Measurements from ENCODE around the gene PERM1.

DNA sequence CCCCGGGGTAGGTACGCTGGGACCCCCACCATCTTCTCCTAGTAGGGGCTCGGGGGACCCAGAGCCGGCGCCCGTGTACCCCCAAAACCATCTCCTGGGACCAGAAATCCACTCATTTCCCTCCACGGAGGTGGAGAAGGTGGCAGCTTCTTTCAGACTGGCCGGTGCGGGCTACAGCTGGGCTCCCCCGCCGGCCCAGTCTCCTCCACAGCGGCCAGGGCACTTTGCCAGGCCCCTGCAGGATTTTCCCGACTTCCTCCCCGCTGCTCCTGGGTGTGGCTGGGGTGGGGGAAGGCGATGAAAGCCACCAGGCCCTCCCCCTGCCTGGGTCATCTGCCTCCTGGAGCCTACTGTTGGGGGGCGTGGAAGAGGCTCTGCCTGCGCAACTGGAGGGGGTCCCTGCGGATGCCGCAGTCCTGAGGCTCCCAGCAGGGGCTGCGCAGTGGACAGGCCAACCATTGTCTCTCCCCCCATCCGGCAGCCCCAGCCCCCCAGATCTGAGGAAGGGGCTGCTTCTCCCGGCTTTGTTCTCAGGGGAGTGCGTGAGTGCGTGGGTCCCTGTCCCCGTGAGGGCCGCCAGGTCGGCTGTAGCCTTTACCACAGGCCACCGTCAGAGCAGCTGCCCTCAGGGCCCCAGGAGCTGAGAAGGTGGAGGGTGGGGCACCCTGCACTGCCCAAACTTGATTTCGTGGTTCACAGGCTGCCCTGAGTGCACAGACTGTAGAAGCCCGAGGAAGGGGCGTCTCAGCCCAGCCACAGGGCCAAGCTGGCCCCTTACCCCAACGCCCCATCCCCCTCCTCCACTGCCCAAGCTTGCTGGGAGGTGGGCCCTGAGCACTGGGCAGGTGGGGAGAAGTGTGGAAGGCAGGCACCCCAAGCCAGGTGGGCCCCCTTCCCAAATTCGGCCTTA lies 39.4 kb upstream of the PERM1 start:
- TF ChIP-seq, protein P1, sequence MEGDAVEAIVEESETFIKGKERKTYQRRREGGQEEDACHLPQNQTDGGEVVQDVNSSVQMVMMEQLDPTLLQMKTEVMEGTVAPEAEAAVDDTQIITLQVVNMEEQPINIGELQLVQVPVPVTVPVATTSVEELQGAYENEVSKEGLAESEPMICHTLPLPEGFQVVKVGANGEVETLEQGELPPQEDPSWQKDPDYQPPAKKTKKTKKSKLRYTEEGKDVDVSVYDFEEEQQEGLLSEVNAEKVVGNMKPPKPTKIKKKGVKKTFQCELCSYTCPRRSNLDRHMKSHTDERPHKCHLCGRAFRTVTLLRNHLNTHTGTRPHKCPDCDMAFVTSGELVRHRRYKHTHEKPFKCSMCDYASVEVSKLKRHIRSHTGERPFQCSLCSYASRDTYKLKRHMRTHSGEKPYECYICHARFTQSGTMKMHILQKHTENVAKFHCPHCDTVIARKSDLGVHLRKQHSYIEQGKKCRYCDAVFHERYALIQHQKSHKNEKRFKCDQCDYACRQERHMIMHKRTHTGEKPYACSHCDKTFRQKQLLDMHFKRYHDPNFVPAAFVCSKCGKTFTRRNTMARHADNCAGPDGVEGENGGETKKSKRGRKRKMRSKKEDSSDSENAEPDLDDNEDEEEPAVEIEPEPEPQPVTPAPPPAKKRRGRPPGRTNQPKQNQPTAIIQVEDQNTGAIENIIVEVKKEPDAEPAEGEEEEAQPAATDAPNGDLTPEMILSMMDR (IDR thresholded peaks at IDR 0.05): no peak
- no peak for TF ChIP-seq POLR2AphosphoS5 (IDR thresholded peaks at IDR 0.05)
- no peak for TF ChIP-seq EP300 (IDR thresholded peaks at IDR 0.05)
- no peak for TF ChIP-seq POLR2A (IDR thresholded peaks at IDR 0.05)

Measured in gastroesophageal sphincter (tissue), 3 donors.